ENCODE measurements around the gene HSPA1A.

HSPA1A gene
- long read RNA-seq, donor 1, transcript HSPA1A-201 (1 exons, 2,483 nt), result major isoform, 77 of 84 reads
- long read RNA-seq, donor 1, partial matches to known transcripts, result 7 of 84 reads
- long read RNA-seq, donor 1, other reads (novel, unspliced or antisense), result 0 of 84 reads
- long read RNA-seq, donor 2, transcript HSPA1A-201 (1 exons, 2,483 nt), result major isoform, 38 of 38 reads
- long read RNA-seq, donor 2, partial matches to known transcripts, result 0 of 38 reads
- long read RNA-seq, donor 2, other reads (novel, unspliced or antisense), result 0 of 38 reads
- long read RNA-seq, donor 3, transcript HSPA1A-201 (1 exons, 2,483 nt), result major isoform, 40 of 40 reads
- long read RNA-seq, donor 3, partial matches to known transcripts, result 0 of 40 reads
- long read RNA-seq, donor 3, other reads (novel, unspliced or antisense), result 0 of 40 reads
- long read RNA-seq, donor 4, transcript HSPA1A-201 (1 exons, 2,483 nt), result major isoform, 53 of 53 reads
- long read RNA-seq, donor 4, partial matches to known transcripts, result 0 of 53 reads
- long read RNA-seq, donor 4, other reads (novel, unspliced or antisense), result 0 of 53 reads
- long read RNA-seq, donor 5, transcript HSPA1A-201 (1 exons, 2,483 nt), result major isoform, 48 of 48 reads
- long read RNA-seq, donor 5, partial matches to known transcripts, result 0 of 48 reads
- long read RNA-seq, donor 5, other reads (novel, unspliced or antisense), result 0 of 48 reads
- long read RNA-seq, donor 6, transcript HSPA1A-201 (1 exons, 2,483 nt), result major isoform, 65 of 71 reads
- long read RNA-seq, donor 6, partial matches to known transcripts, result 6 of 71 reads
- long read RNA-seq, donor 6, other reads (novel, unspliced or antisense), result 0 of 71 reads
- long read RNA-seq, donor 7, transcript HSPA1A-201 (1 exons, 2,483 nt), result major isoform, 105 of 105 reads
- long read RNA-seq, donor 7, partial matches to known transcripts, result 0 of 105 reads
- long read RNA-seq, donor 7, other reads (novel, unspliced or antisense), result 0 of 105 reads
- long read RNA-seq, donor 8, transcript HSPA1A-201 (1 exons, 2,483 nt), result major isoform, 52 of 59 reads
- long read RNA-seq, donor 8, partial matches to known transcripts, result 7 of 59 reads
- long read RNA-seq, donor 8, other reads (novel, unspliced or antisense), result 0 of 59 reads

DNA sequence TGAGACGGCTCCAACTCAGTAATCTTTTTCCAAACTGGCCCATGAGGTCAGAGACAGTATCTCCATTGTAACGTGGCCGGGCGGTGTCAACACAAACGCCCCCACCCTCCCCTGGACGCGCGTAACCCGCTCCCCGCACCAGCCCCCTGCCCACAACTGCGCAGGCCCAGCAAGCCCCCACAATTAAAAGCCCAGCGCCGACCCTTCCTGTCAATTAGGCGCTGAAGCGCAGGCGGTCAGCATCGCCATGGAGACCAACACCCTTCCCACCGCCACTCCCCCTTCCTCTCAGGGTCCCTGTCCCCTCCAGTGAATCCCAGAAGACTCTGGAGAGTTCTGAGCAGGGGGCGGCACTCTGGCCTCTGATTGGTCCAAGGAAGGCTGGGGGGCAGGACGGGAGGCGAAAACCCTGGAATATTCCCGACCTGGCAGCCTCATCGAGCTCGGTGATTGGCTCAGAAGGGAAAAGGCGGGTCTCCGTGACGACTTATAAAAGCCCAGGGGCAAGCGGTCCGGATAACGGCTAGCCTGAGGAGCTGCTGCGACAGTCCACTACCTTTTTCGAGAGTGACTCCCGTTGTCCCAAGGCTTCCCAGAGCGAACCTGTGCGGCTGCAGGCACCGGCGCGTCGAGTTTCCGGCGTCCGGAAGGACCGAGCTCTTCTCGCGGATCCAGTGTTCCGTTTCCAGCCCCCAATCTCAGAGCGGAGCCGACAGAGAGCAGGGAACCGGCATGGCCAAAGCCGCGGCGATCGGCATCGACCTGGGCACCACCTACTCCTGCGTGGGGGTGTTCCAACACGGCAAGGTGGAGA, at the start of gene HSPA1A, which contains the start of gene HSPA1L:
Gene HSPA1A (plus strand): TSS at position 519 of the 814 bp plus-strand sequence. CDS start 214 bp downstream, at position 733.
Gene HSPA1L (minus strand): TSS at position 259 of the 814 bp plus-strand sequence. CDS start 3,311 bp downstream, outside the sequence.
- DNase-seq, result peak; percentile 93

DNA sequence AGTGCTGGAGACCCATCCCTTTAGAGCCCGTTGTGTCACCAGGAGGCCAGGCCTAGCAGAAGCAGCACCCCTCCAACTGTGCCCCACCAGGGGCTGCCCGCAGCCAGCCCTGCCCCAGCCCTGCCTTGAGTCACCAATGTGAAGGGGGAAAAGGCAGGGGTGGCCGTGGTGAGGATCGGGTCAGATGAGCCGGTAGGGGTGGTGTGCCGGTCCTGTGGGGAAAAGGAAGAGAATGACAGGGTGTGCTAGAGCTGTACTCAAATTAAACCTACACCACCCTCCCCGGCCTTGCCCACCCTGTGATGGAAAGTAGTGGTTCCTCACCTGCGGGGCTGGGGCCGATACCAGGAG, 49.8 kb upstream of the HSPA1A start:
- no peak for DNase-seq

DNA sequence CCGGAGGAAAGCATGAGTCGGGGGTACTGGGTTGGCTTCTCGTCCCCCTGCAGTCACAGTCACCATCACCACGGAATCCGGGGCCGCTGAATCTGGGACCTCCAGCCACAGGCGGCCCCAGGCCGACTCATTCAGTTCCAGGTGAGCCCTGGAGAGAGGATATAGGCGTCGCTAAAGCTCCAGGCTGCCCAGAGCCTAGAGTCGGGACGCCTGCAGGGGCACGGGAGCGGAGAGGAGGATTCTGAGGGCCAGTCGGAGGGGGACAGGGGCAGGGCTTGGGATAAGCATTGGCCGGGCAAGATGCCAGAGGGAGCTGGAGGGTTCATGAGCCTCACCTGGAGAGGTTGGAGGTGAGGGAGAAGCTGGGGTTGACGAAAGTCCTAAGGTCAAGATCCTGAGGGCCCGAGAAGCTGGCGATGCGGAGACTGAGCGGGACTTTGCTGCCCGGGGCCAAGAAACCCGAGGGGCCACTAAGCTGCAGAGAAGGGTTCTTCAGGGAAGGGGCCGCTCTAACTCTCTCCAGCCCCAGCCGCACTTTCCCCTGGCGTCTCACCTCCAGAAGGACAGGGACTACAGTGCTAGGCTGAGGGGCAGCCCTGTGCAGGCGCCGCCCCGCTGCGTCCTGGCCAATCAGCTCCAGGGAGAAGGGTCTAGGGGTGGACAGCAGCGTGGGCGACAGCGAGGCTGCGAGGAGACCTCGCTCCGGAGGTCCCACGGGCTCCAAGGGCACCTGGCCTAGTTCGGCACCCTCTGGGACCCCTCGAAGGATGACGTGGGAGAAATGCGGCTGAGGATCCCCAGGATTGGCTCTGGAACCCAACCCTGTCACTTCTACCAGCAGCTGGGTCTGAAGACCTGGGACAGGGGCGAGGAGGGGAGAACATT, 49.2 kb upstream of the HSPA1A start:
- peak; percentile 60 for DNase-seq

DNA sequence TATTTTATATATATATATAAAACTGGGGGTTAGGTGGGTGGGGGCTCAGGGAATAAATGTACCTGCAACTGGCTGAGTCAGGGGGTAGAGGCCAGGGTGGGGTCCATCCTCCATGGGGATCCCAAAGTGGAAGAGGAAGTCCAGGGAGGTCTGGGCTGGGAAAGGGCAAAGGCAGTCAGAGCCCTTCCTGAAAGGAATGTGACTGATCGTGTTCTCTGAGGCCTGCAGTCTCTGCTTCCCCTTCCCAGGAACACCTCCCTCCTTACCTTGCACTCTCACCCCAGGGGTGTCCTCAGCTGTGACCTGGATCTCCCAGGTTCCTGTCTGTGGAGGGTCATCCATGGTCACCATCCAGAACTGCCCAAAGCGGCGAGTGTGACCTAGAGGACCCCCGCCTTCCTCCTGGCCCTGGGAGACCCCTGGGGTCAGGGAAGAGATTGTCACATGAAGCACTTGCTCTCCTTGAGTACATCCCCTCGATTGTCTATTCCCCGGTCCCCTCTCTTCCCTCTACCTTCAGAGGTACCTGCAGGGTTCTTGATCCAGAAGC, 48.2 kb upstream of the HSPA1A start:
- DNase-seq, result no peak

DNA sequence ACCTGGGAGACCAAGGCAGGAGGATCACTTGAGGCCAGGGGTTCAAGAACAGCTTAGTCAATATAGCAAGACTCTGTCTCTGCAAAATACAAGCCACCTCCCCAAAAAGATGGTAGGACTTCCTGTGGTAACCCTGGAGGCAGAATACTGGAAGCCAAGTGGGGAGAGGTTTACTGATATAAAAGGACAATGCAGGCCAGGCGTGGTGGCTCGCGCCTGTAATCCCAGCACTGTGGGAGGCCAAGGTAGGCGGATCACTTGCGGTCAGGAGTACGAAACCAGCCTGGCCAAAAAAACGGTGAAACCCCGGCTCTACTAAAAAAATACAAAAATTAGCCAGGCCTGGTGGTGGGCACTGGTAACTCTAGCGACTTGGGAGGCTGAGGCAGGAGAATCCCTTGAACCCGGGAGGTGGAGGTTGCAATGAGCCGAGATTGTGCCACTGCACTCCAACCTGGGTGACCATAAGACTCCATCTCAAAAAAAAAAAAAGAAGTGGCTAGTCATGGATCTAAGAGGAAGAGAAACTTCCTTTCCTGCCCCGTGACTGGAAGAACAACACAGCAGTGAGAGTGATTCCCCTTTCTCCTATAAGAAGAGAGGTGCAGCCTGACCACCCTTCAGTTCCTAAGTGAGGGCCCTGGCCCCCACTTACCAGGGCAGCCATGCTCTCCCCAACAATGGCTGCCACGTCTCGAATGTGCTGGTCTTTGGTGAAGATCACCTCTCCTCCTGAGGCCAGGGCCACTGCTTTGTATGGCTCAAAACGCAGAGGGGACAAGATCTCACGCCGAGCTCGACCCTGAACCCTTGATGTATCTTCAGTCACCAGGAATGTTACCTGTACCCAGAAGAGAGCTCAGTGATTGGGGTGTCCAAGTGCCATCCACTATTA, 46.7 kb upstream of the HSPA1A start:
- no peak for DNase-seq

DNA sequence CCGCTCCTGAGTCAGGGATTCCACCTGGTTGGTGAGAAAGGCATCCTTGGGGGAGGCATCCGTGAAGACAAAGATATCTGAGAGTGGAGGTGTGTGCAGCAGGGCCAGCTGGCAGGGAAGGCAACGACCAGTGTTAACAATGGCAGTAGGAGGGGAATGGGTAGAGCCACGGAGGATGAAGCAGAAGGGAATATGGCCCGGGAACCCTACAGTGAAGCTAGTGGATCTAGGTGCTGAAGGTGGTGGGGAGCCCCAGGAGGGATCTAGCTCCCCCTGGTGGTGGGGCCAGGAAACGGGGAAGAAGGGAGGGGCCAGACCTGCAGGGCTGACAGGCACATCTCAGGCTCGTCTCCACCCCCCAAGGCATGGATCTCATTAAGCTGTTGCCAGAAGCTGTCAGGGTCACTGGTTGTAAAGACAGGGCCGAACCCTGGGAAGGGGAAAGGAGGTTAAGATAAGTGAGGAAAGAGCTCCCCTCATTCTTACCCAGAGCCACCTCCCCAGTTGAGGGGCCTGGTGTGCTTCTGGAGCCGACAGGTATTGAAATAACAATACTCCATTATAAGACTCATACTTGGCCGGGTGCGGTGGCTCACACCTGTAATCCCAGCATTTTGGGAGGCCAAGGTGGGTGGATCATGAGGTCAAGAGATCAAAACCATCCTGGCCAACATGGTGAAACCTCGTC, 45.5 kb upstream of the HSPA1A start:
- DNase-seq, result no peak

DNA sequence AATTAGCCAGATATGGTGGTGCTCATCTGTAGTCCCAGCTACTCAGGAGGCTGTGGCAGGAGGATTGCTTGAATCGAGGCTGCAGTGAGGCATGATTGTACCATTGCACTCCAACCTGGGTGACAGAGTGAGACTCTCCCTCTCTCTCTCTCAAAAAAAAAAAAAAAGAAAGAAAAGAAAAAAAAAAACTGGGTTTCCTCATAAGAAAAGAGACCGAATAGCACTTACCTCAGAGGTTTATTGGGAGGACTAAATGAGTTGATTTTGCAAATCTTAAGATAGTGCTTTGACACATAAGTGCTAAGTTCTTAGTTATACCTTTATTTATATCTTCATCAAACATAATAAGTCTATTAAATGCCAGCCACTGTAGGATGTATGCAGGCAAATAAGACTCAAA, 44.5 kb upstream of the HSPA1A start:
- no peak for DNase-seq

DNA sequence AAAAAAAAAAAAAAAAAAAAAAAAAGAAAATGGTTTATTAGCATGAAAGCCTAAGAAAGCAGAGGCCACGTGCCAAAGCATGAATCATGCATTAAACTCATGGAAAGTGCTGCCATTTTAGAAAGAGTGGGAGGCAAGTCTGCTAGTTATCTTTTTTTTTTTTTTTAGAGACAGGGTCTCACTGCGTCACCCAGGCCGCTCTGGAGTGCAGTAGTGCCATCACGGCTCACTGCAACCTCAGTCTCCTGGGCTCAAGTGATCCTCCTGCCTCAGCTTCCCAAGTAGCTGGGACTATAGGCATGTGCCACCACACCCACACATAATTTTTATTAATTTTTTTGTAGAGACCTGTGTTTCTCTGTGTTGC, 43.4 kb upstream of the HSPA1A start:
- no peak for DNase-seq

DNA sequence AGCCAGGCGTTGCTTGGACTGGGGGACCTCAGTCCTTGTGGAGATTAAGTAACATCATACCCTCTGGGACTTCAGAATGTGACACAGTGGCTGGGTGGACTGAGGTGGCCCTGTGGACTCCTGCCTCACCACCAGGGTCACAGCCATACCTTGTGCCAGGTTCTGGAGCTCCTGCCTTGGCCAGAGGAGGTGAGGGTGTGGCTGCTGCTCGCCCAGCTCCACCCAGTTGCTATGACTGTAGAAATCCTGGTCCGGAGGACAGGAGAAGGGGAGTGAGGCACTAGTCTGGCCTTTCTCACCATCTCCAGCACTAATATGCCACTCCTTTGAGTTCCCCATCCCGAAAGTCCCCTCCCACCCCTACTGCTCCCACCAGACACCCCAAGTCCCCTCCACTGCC, 40.2 kb upstream of the HSPA1A start:
- no peak for DNase-seq

DNA sequence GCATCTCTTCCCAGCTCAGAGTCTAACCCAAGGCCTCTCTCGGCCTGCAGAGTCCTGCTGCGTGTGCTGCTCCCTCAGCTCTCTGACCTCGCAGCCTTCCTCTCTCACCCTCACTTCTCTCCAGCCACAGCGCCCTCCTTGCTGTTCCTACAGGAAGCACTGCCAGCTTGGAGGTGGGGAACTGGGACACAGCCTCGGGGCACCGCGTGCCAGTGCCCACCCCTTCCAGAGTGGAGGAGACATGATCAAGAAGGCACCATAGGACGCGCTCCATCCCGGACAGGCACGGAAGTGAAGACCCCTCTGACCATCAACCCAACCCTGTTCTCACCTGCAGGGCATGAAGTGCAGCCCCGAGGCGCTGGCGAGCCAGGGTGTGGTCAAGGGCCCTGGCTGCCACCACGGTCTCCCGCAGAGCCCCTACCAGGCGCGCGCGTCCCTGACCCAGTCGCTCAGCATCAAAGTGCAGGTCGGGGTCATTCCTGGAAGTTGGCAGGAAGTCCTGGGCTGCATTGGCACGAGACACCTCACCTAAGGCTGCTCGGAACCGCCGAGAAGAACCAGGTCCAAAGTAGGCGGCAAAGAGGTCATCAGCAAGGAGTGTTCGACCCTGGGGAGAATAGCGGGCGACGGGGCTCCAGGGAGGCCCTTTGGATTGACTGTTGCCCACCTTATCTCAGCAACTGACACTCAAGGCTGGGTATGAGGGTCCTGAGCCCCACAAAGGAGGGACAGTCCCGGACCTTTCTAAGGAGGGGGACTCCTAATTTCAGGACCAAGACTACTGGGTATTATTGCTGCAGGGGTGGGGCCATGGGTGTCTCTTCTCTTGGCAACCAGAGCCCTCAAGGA, 39.5 kb upstream of the HSPA1A start:
- no peak for DNase-seq

DNA sequence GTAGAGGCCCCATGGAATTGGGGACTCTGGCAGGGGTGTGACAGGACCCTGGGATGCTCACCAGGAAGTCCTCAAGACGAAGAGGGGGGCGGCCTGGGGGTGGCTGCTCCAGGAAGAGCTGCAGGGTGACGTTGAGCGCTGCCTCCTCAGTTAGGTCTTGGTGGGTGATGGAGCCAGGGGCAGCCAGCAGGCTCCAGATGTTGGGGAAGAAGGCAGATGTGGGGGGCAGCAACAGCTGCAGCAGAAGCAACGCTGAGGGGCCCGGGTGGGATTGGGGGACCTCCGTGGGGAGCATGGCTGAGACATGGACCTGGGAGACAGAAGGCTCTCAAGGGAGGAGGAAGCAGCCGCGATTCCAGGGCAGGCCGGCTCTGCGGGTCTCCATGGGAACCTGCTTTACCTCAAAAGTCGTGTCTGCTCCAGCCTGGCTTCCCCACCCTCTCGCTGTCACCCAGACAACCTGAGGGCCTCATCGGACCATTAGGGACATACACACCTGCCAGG, 38.8 kb upstream of the HSPA1A start:
- DNase-seq, result no peak

DNA sequence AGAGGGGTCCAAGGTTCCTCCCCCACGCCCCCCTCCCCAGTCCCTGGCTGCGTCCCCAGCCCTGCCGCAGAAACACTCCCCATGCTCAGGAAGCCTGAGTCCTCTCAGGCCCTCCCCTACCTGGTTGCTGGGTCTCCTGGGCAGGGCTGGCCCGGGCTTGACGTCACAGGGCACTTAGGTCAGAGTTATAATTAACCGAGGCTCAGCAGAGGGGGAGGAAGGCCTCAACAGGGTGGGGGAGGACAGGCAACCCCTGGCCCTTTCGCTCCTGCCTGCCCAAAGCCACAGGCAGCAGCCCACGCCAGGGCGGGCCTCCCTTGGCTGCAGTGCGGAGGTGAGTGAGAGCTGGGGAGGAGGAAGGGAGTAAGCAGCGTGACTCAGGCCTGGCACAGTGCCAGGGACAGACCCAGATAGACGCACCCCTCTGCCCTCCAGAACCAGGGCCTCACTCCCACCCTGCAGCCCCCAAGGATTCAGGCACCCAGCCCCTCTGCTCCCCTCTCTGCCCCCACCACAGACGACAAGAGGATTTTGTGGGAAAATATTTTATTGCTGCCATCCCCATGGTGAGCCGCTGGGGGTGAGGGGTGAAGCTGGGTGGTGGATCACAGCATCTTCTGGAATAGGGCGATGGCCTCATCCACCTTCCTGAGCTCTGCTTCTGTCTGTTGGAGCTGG, 38.2 kb upstream of the HSPA1A start, which contains the start of gene VWA7:
Gene VWA7 (minus strand): TSS at position 340 of the 678 bp plus-strand sequence. CDS start 549 bp downstream, outside the sequence.
- DNase-seq, result peak; percentile 79

DNA sequence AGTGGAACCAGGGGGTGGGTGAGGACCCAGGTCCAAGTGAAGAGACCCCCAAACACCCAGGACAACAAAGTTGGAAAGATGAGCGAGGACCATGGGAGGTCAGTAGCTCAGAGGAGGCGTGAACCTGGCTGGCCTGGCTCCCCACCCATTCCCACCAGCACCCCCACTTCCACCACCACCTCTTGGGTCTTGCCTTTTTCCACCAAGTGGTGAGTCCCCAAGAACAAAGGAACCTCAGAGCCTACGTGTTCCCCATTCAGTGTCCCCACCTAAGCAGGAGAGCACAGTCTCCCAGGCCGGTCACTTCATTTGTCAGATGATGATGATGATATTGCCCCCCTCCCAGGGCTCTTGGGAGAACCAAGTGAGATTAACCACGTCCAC, 37.7 kb upstream of the HSPA1A start:
- DNase-seq, result no peak

DNA sequence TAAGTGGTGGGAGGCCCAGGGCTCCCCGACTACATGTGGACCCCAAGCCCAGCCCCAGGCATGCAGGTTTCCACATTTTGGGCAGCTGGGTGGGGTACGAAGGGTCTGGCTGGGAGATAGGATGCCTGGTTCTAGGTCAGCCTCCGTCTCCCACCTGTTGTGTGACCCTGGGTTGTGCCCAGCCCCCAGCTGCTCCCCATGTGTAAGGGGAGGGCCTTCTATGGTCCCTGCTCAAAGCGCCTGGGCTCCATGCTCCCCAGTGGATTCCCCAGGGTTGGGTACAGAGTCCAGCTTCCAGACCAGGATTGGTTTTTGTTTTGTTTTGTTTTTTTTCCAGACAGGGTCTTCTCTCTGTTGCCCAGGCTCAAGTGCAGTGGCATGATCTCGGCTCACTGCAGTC, 37.1 kb upstream of the HSPA1A start:
- DNase-seq, result no peak

DNA sequence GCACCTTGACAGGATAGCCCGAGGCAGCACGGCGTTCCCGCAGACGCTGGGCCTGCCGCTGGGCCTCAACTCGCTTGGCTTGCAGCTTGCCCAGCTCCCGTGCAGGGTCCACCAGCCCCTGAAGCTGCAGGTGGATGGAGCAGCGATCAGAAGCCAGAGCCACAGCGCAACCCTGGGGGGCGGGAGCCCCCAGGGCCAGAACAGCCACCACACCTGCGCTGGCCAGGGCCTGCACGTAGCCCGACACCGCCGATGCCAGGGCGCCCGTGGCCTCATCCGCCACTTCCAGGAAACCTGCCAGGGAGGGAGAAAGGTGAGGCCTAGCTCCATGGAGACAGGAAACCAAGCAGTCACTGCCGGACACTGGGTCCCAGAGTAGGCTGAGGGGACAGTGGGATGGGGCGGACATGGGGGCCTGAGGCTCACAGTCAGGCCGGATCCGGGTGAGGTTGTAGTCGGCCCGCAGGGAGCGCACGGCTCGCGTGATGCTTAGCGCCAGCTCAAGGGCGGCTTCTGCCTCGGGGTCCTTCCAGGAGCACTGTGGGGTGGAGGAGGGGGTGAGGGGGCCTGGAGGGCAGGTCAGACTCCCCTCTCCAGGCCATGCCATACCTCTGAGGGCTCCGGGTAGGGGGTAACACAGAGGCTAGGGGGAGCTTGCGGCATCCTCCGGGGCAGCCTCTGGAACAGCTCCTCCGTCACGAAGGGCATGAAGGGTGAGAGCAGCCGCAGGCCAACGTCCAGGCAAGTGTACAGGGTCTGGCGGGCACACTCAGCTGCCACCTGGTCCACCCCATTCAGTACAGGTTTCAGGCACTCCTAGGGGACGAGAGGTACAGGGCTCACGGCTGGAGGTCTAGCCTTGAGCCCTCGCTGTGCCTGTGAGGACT, 36.1 kb upstream of the HSPA1A start:
- DNase-seq, result no peak

DNA sequence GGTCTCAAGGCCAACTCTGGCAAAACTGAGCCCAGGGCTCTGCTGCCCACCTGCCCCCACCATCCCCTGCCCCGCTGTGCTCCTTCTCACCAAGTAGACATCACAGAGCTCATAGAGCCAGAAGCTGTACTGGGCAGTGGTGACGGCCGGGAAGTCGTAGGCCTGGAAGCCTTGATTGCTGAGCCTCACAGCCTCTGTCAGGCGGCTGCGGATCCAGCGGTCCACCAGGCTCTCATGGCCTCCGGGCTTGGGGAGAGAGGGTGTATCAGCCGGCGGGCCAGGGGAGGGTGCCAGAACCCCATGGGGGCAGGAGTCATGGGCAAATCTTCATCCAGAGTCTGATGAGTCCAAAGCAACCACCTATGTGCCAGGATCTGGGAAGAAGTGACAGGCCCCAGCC, 35.4 kb upstream of the HSPA1A start:
- no peak for DNase-seq
